Astrocyte (in vitro differentiated cells and primary cell): ENCODE measurements around the gene GMDS.

ENCODE experiments used
- CTCF ChIP-seq: IDR thresholded peaks from 2 replicates; pipeline ENCODE4 v1.5.1; 2011; ENCODE audit warnings: low read depth, mild to moderate bottlenecking, inconsistent platforms, low read length, moderate library complexity; ENCODE audit not compliant: insufficient read depth
- EZH2 ChIP-seq: IDR thresholded peaks from 2 replicates; pipeline ENCODE4 v1.6.1; 2012; ENCODE audit warnings: mild to moderate bottlenecking, low read length, inconsistent platforms; ENCODE audit not compliant: insufficient read depth

GRCh38 chr6:2244261-2245102 is 923 bp downstream of the GMDS start:
- TF ChIP-seq CTCF: no peak
- no peak for TF ChIP-seq EZH2
